Measurements from ENCODE around the gene TTK. TPM values are rescaled to one million over a fixed set of nuclear protein-coding genes. Genes with fewer than 3 reads are reported as not detected.

The TTK gene
- 33.2 TPM for polyA plus RNA-seq (ENCODE audit: insufficient read length)
- long read RNA-seq, donor 1, partial matches to known transcripts = 0 of 1 reads
- long read RNA-seq, donor 1, other reads (novel, unspliced or antisense) = 0 of 1 reads
- long read RNA-seq, donor 2, partial matches to known transcripts = 0 of 1 reads
- long read RNA-seq, donor 2, other reads (novel, unspliced or antisense) = 0 of 1 reads
- long read RNA-seq, donor 3, partial matches to known transcripts = 0 of 2 reads
- long read RNA-seq, donor 3, other reads (novel, unspliced or antisense) = 0 of 2 reads
- long read RNA-seq, donor 4 = 0 reads
- long read RNA-seq, donor 5, partial matches to known transcripts = 0 of 2 reads
- long read RNA-seq, donor 5, other reads (novel, unspliced or antisense) = 0 of 2 reads
- long read RNA-seq, donor 6, partial matches to known transcripts = 0 of 1 reads
- long read RNA-seq, donor 6, other reads (novel, unspliced or antisense) = 0 of 1 reads
- long read RNA-seq, donor 7, partial matches to known transcripts = 0 of 3 reads
- long read RNA-seq, donor 7, other reads (novel, unspliced or antisense) = 0 of 3 reads
- long read RNA-seq, donor 8 = 0 reads

DNA sequence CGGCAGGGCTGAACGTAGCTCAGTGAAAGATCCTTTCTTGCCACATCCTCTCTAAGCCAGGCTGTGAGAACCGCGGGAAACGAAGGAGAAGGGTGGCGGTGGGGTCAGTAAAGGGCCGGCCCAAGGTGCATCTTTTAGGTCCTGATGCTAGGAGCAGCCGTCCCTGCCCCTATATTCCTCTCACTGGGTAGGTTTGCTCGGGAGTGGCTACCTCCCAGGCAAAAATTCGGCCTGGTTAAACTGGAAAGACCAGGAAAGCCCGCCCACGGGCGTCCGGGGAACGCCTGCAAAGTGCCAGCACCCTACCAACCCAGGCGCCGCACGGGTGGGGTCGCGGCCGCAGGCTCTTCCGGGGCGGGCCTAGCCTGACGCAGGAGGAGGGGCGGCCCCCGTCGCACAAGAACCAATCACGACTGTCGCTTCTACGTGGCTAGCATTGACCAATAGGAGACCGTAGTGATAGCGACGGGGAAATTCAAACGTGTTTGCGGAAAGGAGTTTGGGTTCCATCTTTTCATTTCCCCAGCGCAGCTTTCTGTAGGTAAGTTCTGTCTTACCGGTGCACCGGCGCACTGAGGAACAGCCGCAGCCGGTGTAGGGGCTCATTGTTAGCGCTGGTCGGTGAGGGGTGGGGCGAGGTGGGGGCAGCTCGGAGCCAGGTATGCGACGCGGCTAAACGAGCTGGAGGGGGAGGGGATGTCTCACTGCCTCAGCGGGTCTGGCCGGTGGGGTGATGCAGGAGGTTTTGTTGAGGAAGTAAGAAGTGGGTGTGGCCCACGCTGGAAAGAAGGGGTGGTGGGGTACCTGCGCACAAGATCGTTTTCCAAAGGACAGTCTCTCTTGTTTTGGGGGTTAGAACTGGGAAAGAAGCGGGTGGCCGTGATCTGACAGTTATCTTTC, at the start of gene TTK:
TSS of gene TTK (plus strand) at position 477 of the 900 bp plus-strand sequence. CDS start 1,195 bp downstream, outside the sequence.
- DNase-seq = peak; percentile 92

DNA sequence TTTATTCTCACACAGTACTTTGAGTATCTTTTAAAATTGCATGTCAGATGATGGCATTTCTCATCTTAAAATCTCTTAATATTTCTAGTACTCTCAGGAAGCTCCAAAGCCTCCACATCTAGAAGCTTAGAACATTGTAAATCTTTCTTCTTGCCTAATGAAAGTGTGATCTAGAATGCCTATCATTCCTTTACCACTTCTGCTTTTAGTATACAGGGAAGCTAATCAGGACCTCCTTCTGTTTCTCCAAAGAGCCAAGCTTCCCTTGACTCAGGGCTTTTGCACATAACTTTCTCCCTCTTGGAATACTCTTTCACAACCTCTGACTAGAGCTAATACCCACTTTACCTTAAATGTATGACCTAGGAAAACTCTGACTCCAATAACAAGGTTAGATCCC, 49.6 kb upstream of the TTK start:
- no peak for DNase-seq

DNA sequence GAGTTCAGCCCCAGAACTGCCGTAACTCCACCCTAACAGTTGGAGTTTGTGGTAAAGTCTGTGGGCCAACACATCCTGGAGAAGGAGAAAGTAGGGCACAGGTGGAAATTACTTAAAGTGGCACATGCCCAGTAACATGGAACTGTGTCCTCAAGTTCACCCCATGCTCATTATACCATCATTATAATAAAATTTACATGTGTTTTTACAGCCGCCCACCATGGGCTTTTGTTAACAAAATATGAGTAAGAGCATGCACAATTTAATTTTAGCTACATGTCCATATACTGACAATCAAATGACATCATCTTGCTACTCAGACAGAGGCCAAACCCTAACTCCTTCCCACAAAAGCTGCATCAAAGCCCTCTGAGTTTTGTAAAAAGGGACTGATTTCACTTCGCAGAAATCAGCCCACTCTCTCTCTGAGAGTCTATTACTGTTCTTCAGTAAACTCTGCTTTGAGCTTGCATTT, 39.8 kb upstream of the TTK start:
- no peak for DNase-seq

DNA sequence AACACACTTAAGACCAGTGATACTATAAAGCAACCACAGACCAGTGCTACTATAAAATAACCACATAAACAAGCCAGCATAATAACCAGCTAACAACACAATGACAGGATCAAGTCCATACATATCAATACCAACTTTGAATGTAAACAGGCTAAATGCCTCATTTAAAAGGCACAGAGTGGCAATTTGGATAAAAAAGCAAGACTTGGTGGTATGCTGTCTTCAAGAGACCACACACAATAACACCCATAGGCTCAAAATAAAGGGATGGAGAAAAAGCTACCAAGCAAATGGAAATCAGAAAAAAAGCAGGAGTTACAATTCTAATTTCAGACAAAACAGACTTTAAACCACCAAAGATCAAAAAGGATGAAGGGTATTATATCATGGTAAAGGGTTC, 37.3 kb upstream of the TTK start:
- DNase-seq = no peak

- no peak for DNase-seq
Observed at GRCh38 chr6:79969784-79970183, 34.7 kb upstream of the TTK start.

DNA sequence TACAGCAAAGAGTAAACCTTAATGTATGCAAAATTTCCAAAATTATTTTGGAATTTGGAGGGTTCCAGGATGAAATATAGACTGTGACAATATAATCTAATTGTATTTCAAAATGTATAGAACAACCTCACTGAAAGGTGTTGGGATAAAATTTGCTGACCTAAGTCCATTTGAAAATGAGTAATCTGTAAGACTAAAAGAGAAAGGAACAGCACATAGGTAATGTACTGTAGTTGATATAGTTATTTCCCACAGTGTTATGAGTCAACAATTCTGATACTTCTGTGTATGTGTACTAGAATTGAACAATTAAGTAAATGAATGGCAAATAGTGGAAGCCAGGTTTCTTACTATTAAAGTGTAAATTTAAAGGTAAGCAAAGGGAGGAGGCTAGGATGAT, 33.3 kb upstream of the TTK start:
- DNase-seq = no peak

- DNase-seq = no peak
Observed at GRCh38 chr6:79981652-79982051, 22.8 kb upstream of the TTK start.

- DNase-seq = peak; percentile 14
Observed at GRCh38 chr6:79984261-79984660, 20.2 kb upstream of the TTK start.

DNA sequence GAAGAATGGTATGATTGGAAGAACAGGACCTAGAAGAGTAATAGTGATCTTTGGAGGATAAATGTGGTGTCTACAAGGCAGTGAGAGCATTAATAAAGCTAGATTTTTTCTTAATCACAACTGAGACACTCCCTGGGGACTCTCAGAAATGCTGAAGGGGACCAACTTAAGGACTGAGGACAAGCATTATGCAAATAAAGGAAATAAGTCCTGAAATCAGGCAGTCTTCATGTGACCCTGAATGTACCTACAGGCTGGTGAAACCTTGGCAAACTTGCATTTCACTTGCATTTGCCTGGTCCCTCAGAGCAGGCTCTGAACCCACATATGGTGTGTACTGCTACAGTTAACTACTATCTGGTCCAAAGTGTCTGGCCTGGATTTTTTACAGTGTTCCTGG, 19.3 kb upstream of the TTK start:
- no peak for DNase-seq

DNA sequence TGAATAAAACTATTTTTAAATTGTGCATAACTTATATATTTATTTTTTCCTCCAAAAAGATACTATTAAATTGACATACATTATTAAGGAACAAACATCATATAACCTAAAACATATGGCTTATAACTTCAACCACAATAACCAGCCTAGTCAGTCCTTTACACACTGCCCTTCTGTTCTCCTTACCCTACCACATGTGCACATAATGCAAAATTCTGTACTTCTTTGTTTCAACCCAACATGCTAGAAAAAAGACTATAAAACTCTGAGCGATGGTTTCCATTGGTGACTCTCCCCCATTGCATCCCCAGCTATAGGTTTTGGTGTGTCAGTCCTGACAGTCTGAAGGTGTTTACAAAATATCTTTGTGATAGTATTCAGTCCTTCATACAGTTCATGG, 14.8 kb upstream of the TTK start:
- no peak for DNase-seq

GRCh38 chr6:79993012-79993910, 11.2 kb upstream of the TTK start:
- no peak for DNase-seq

- DNase-seq = no peak
Observed at GRCh38 chr6:79993911-79994309, 10.5 kb upstream of the TTK start.

- DNase-seq = no peak
Observed at GRCh38 chr6:79997728-79998127, 6.7 kb upstream of the TTK start.

GRCh38 chr6:80001337-80001736, 3.1 kb upstream of the TTK start:
- no peak for DNase-seq

- DNase-seq = no peak
Observed at GRCh38 chr6:80003826-80004172, 650 bp upstream of the TTK start.

- no peak for DNase-seq
Observed at GRCh38 chr6:80005406-80005805, 957 bp downstream of the TTK start.

- no peak for DNase-seq
Observed at GRCh38 chr6:80006541-80006940, 2.1 kb downstream of the TTK start.

DNA sequence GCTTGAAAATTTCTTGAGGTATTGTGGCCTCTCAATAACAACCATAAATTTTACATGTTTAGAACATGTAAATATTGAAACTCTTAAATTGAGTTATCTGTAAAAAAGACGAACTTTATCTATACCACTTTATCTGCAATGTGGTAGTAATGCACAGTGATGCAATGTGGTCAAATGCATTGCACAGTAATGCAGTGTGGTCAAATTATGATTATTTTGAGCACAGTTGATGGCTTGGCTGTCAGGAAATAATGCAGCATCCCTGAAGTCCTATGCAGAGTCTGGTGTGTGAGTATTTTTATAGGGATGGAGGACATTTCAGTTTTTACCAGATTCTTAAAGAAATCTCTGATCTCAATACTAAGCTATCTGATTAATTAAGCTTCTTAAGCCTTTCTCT, 5.1 kb downstream of the TTK start:
- no peak for DNase-seq

DNA sequence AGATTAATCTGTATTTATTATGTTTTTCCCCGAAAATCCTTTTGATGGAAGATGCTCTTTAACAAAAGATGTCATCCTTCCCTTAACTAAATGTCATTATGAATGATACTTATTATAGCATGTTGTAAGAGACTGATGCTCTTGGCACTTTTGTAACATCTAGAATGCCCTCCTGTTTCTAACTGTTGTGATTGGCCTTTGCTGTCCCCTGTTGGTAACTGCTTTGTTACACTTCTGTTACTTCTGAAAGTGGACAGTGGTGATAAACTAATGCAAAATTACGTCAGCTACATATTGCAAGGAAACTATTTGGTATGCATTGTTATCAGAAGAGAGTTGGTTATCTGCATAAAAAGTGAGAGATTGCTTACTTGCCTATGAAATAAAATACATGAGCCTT, 5.8 kb downstream of the TTK start:
- no peak for DNase-seq

- no peak for DNase-seq
Observed at GRCh38 chr6:80015839-80016435, 11.5 kb downstream of the TTK start.

- no peak for DNase-seq
Observed at GRCh38 chr6:80020381-80021120, 16.1 kb downstream of the TTK start.

Data from left kidney (tissue), 8 donors.